ENCODE measurements around the gene PPP2R2C.
A peak's percentile ranks its signal among the peaks of the same experiment; 100 is the strongest.

The PPP2R2C gene

DNA sequence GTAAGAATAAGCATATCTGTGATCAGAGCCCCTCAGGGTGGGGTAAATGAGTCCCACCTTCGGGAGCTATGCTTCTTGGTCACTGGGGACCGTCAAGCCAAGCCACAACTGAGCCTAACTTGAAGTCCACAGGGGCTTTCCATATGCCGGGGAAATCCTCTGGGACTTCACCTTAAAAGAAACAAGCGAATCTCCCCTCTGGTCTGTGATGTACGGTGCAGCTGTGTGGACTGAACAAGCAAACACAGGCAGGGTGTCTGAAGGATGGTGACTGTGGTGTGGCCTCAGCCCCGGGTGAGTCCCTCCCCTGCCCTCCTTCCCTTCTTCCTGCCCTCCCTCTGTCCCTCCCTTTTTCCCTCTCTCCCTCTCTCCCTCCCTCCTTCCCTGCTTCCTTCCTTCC is 29.7 kb upstream of the PPP2R2C start:
- DNase-seq (ENCODE audit: low spot score): no peak
- no peak overlapping the region for H3K9ac ChIP-seq (ENCODE audit: low read depth, low read length, poor library complexity)
- H3K36me3 ChIP-seq (replicated peaks in 1 of 2; ENCODE audit: control insufficient read depth in 2 of 2, insufficient read depth in 2 of 2, low read length in 2 of 2): no peaks in the 10 kb centered on the region
- no peaks in the 10 kb centered on the region for H3K4me1 ChIP-seq (ENCODE audit: control insufficient read depth in 2 of 2, insufficient read depth in 1 of 2, low read depth in 1 of 2, low read length in 2 of 2)
- H2AK5ac ChIP-seq (ENCODE audit: low read depth, low read length): no peak overlapping the region
- H3K14ac ChIP-seq (ENCODE audit: low read length): no peak overlapping the region
- WGBS, 2 donors (ENCODE audit: extremely low coverage in 2 of 2, insufficient read length in 2 of 2, insufficient replicate concordance in 1 of 2): no CpG with 5 or more reads among the region's 6 CpGs
- no peak overlapping the region for H2AFZ ChIP-seq (ENCODE audit: low read length)
- H2BK15ac ChIP-seq (ENCODE audit: low read length): no peak overlapping the region
- no peak overlapping the region for H3K27ac ChIP-seq (replicated peaks; ENCODE audit: low read length)
- H4K8ac ChIP-seq (ENCODE audit: low read depth, low read length): no peak overlapping the region
- H3K9me3 ChIP-seq (replicated peaks in 1 of 2; ENCODE audit: control insufficient read depth in 2 of 2, insufficient read depth in 1 of 2, low read depth in 1 of 2, low read length in 2 of 2): peaks cover 3 to 4% of the 10 kb centered on the region in 2 donors
- H3K4ac ChIP-seq (ENCODE audit: low read length): no peak overlapping the region
- no peak overlapping the region for H2BK5ac ChIP-seq (ENCODE audit: low read length)
- no peak overlapping the region for H4K91ac ChIP-seq (ENCODE audit: low read depth, low read length, poor library complexity)
- H3K18ac ChIP-seq (ENCODE audit: low read length): no peak overlapping the region
- H3K4me2 ChIP-seq (ENCODE audit: insufficient read depth, low read length, poor library complexity, severe bottlenecking): no peak overlapping the region
- H2BK12ac ChIP-seq (ENCODE audit: low read length): no peak overlapping the region
- no peak overlapping the region for H2BK120ac ChIP-seq (ENCODE audit: low read depth, low read length)
- peaks cover 0 to 12% (median 0%) of the 10 kb centered on the region in 3 experiments for H3K27me3 ChIP-seq (ENCODE audit: control insufficient read depth in 3 of 3, insufficient read depth in 3 of 3, low read depth in 1 of 3, low read length in 3 of 3)
- no peak overlapping the region for H3K4me3 ChIP-seq (ENCODE audit: low read length in 2 of 2)
- H3K23ac ChIP-seq (ENCODE audit: low read depth, low read length, poor library complexity): no peak overlapping the region
- no peaks in the 10 kb centered on the region for H3K79me1 ChIP-seq (ENCODE audit: low read depth, low read length)

DNA sequence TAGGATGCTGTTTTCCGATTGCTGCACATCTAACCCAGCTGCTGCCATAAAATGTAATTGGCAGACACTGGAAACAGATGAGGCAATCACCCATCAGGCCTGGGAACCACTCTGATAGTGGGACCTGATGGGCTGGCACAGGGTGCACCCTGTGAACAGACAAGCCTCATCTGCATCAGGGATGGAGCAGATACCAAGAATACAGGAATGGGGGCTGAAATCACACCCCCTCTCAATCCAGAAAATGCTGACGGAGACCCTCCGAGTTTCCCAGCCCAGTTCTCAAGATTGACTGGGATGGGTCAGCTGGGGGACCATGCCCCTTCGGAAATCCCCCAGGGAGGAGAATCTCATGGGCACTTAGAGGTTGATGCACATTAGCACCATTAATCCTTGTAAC is 28.8 kb upstream of the PPP2R2C start:
- H3K27me3 ChIP-seq (ENCODE audit: control insufficient read depth in 3 of 3, insufficient read depth in 3 of 3, low read depth in 1 of 3, low read length in 3 of 3): peaks cover 0 to 12% (median 0%) of the 10 kb centered on the region in 3 experiments
- H3K9ac ChIP-seq (ENCODE audit: low read depth, low read length, poor library complexity): no peak overlapping the region
- no peaks in the 10 kb centered on the region for H3K4me1 ChIP-seq (ENCODE audit: control insufficient read depth in 2 of 2, insufficient read depth in 1 of 2, low read depth in 1 of 2, low read length in 2 of 2)
- H3K4ac ChIP-seq (ENCODE audit: low read length): no peak overlapping the region
- H4K91ac ChIP-seq (ENCODE audit: low read depth, low read length, poor library complexity): no peak overlapping the region
- H3K79me1 ChIP-seq (ENCODE audit: low read depth, low read length): no peaks in the 10 kb centered on the region
- no peak for DNase-seq (ENCODE audit: low spot score)
- H2BK12ac ChIP-seq (ENCODE audit: low read length): no peak overlapping the region
- H3K14ac ChIP-seq (ENCODE audit: low read length): no peak overlapping the region
- no peak overlapping the region for H3K23ac ChIP-seq (ENCODE audit: low read depth, low read length, poor library complexity)
- no peak overlapping the region for H2BK120ac ChIP-seq (ENCODE audit: low read depth, low read length)
- no peak overlapping the region for H2AFZ ChIP-seq (ENCODE audit: low read length)
- WGBS, 2 donors (ENCODE audit: extremely low coverage in 2 of 2, insufficient read length in 2 of 2, insufficient replicate concordance in 1 of 2): no CpG with 5 or more reads among the region's 4 CpGs
- peaks cover 2 to 3% of the 10 kb centered on the region in 2 donors for H3K9me3 ChIP-seq (replicated peaks in 1 of 2; ENCODE audit: control insufficient read depth in 2 of 2, insufficient read depth in 1 of 2, low read depth in 1 of 2, low read length in 2 of 2)
- no peaks in the 10 kb centered on the region for H3K36me3 ChIP-seq (replicated peaks in 1 of 2; ENCODE audit: control insufficient read depth in 2 of 2, insufficient read depth in 2 of 2, low read length in 2 of 2)
- H3K27ac ChIP-seq (replicated peaks; ENCODE audit: low read length): no peak overlapping the region
- no peak overlapping the region for H2BK5ac ChIP-seq (ENCODE audit: low read length)
- no peak overlapping the region for H3K18ac ChIP-seq (ENCODE audit: low read length)
- H3K4me3 ChIP-seq (ENCODE audit: low read length in 2 of 2): no peak overlapping the region
- no peak overlapping the region for H3K4me2 ChIP-seq (ENCODE audit: insufficient read depth, low read length, poor library complexity, severe bottlenecking)
- H2AK5ac ChIP-seq (ENCODE audit: low read depth, low read length): no peak overlapping the region
- H2BK15ac ChIP-seq (ENCODE audit: low read length): no peak overlapping the region
- H4K8ac ChIP-seq (ENCODE audit: low read depth, low read length): no peak overlapping the region

DNA sequence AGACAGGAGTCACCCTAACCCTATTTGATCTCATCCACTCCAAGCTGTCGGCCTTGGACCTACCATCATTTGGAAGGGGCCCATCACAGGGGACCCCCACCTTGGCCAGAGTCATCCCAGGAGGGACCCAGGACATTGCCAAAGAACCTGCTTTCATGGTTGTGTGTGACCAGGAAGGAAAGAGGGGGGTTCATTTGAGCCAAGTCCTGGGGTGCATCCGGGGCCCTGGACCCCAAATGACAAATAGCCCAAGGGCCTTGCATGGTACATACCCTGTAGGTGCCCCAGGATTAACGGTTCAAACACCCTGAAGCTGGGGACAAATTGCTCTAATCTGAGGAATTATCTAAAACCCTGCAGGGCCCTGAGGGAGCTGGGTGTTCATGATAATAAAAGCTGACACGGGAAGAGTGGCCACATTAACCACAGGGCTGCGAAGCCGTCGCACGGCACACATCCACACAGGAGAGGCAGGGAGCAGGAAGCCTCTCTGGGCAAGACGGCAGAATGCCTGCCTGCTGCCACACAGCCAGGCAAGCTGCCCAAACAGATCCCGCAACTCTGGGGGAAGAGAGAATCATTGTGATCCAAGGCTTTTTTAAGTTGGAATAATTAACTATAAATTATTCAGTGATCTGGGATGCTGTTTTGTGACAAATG is 28.2 kb upstream of the PPP2R2C start:
- Histone ChIP-seq H4K8ac (ENCODE audit: low read depth, low read length) (no peak overlapping the region), H3K79me1 (ENCODE audit: low read depth, low read length) (no peaks in the 10 kb centered on the region), H2AK5ac (ENCODE audit: low read depth, low read length) (no peak overlapping the region), H3K4me2 (ENCODE audit: insufficient read depth, low read length, poor library complexity, severe bottlenecking) (no peak overlapping the region), H2BK120ac (ENCODE audit: low read depth, low read length) (no peak overlapping the region), H2BK12ac (ENCODE audit: low read length) (no peak overlapping the region), H3K18ac (ENCODE audit: low read length) (no peak overlapping the region), H2BK15ac (ENCODE audit: low read length) (no peak overlapping the region), H3K27me3 (ENCODE audit: control insufficient read depth in 3 of 3, insufficient read depth in 3 of 3, low read depth in 1 of 3, low read length in 3 of 3) (peaks cover 0 to 13% (median 0%) of the 10 kb centered on the region in 3 experiments), H2BK5ac (ENCODE audit: low read length) (no peak overlapping the region), H3K4me3 (ENCODE audit: low read length in 2 of 2) (no peak overlapping the region), H2AFZ (ENCODE audit: low read length) (no peak overlapping the region), H3K36me3 (replicated peaks in 1 of 2; ENCODE audit: control insufficient read depth in 2 of 2, insufficient read depth in 2 of 2, low read length in 2 of 2) (no peaks in the 10 kb centered on the region), H3K9ac (ENCODE audit: low read depth, low read length, poor library complexity) (no peak overlapping the region), H3K4me1 (ENCODE audit: control insufficient read depth in 2 of 2, insufficient read depth in 1 of 2, low read depth in 1 of 2, low read length in 2 of 2) (no peaks in the 10 kb centered on the region), H4K91ac (ENCODE audit: low read depth, low read length, poor library complexity) (no peak overlapping the region), H3K9me3 (replicated peaks in 1 of 2; ENCODE audit: control insufficient read depth in 2 of 2, insufficient read depth in 1 of 2, low read depth in 1 of 2, low read length in 2 of 2) (peaks cover 2 to 3% of the 10 kb centered on the region in 2 donors), H3K27ac (replicated peaks; ENCODE audit: low read length) (no peak overlapping the region), H3K14ac (ENCODE audit: low read length) (no peak overlapping the region), H3K23ac (ENCODE audit: low read depth, low read length, poor library complexity) (no peak overlapping the region), H3K4ac (ENCODE audit: low read length) (no peak overlapping the region)
- WGBS, 2 donors (ENCODE audit: extremely low coverage in 2 of 2, insufficient read length in 2 of 2, insufficient replicate concordance in 1 of 2): no CpG with 5 or more reads among the region's 10 CpGs
- no peak for DNase-seq (ENCODE audit: low spot score)

DNA sequence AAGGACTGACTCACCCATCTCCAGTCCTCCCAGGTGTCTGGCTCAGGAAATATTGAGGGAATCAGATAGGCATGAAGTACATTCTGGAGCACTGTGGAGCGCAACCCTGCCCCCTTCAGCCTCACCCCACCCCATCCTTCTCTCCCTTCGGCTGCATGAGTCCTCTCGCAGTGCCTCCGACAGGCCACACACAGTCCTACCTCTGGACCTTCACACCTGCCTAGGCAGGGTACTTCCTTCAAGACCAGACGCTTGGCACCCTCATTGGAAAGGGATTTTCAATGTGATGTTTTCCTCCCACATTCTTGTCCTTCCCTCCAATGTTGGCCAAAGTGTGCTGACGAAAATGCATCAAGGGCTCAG is 26.8 kb upstream of the PPP2R2C start:
- no peak overlapping the region for H3K14ac ChIP-seq (ENCODE audit: low read length)
- no peak overlapping the region for H3K18ac ChIP-seq (ENCODE audit: low read length)
- no peak overlapping the region for H3K27ac ChIP-seq (replicated peaks; ENCODE audit: low read length)
- H2AK5ac ChIP-seq (ENCODE audit: low read depth, low read length): no peak overlapping the region
- H4K91ac ChIP-seq (ENCODE audit: low read depth, low read length, poor library complexity): no peak overlapping the region
- no peaks in the 10 kb centered on the region for H3K4me1 ChIP-seq (ENCODE audit: control insufficient read depth in 2 of 2, insufficient read depth in 1 of 2, low read depth in 1 of 2, low read length in 2 of 2)
- H3K4me3 ChIP-seq (ENCODE audit: low read length in 2 of 2): peak overlapping the region in 1 of 2 donors; percentile 42
- H3K4ac ChIP-seq (ENCODE audit: low read length): no peak overlapping the region
- H3K9ac ChIP-seq (ENCODE audit: low read depth, low read length, poor library complexity): no peak overlapping the region
- no peak overlapping the region for H2AFZ ChIP-seq (ENCODE audit: low read length)
- H2BK15ac ChIP-seq (ENCODE audit: low read length): no peak overlapping the region
- no peaks in the 10 kb centered on the region for H3K79me1 ChIP-seq (ENCODE audit: low read depth, low read length)
- no peak overlapping the region for H2BK5ac ChIP-seq (ENCODE audit: low read length)
- no peaks in the 10 kb centered on the region for H3K36me3 ChIP-seq (replicated peaks in 1 of 2; ENCODE audit: control insufficient read depth in 2 of 2, insufficient read depth in 2 of 2, low read length in 2 of 2)
- H3K9me3 ChIP-seq (replicated peaks in 1 of 2; ENCODE audit: control insufficient read depth in 2 of 2, insufficient read depth in 1 of 2, low read depth in 1 of 2, low read length in 2 of 2): no peaks in the 10 kb centered on the region
- peaks cover 0 to 24% (median 0%) of the 10 kb centered on the region in 3 experiments for H3K27me3 ChIP-seq (ENCODE audit: control insufficient read depth in 3 of 3, insufficient read depth in 3 of 3, low read depth in 1 of 3, low read length in 3 of 3)
- no peak overlapping the region for H4K8ac ChIP-seq (ENCODE audit: low read depth, low read length)
- H2BK120ac ChIP-seq (ENCODE audit: low read depth, low read length): no peak overlapping the region
- no CpG with 5 or more reads among the region's 6 CpGs for WGBS, 2 donors (ENCODE audit: extremely low coverage in 2 of 2, insufficient read length in 2 of 2, insufficient replicate concordance in 1 of 2)
- H3K23ac ChIP-seq (ENCODE audit: low read depth, low read length, poor library complexity): no peak overlapping the region
- H3K4me2 ChIP-seq (ENCODE audit: insufficient read depth, low read length, poor library complexity, severe bottlenecking): no peak overlapping the region
- DNase-seq (ENCODE audit: low spot score): no peak
- no peak overlapping the region for H2BK12ac ChIP-seq (ENCODE audit: low read length)

Data from neuronal stem cell (in vitro differentiated cells).